Karpas-422 (cell line): Measurements from ENCODE around the gene DUOX1. TPM values are rescaled to one million over a fixed set of nuclear protein-coding genes. Genes with fewer than 3 reads are reported as not detected.

Experiments
- DNase-seq: peaks from one replicate; pipeline ENCODE4 v3.0.0-alpha.2; 2015
- H2AFZ ChIP-seq: fragments of 200-600 bp; sonication (generic); 2 replicates; pipeline ENCODE4 v1.6.1; 2014; ENCODE audit warnings: antibody characterized with exemption, low read length, mixed read lengths
- H3K27ac ChIP-seq: fragments of 200-600 bp; sonication (generic); 2 replicates; pipeline ENCODE4 v1.5.1; 2014; ENCODE audit warnings: mild to moderate bottlenecking, low read length, moderate library complexity
- H3K27me3 ChIP-seq: fragments of 200-600 bp; sonication (generic); 2 replicates; pipeline ENCODE4 v1.6.1; 2014; ENCODE audit warnings: low read length, mixed read lengths
- H3K36me3 ChIP-seq: fragments of 200-600 bp; sonication (generic); 2 replicates; pipeline ENCODE4 v1.6.1; 2014; ENCODE audit warnings: low read length, mixed read lengths; ENCODE audit not compliant: insufficient read depth
- H3K4me1 ChIP-seq: fragments of 200-600 bp; sonication (generic); 2 replicates; pipeline ENCODE4 v1.6.1; 2014; ENCODE audit warnings: mild to moderate bottlenecking, low read length, mixed read lengths
- H3K4me2 ChIP-seq: fragments of 200-600 bp; sonication (generic); 2 replicates; pipeline ENCODE4 v1.6.1; 2014; ENCODE audit warnings: low read length, low read depth, mild to moderate bottlenecking; ENCODE audit not compliant: poor library complexity, severe bottlenecking
- H3K4me3 ChIP-seq: fragments of 200-600 bp; sonication (generic); 2 replicates; pipeline ENCODE4 v1.5.1; 2014; ENCODE audit warnings: mild to moderate bottlenecking, antibody characterized with exemption, low read length, mixed read lengths
- H3K79me2 ChIP-seq: fragments of 200-600 bp; sonication (generic); 2 replicates; pipeline ENCODE4 v1.6.1; 2014; ENCODE audit warnings: mild to moderate bottlenecking, low read length, mixed read lengths
- H3K9ac ChIP-seq: fragments of 200-600 bp; sonication (generic); 2 replicates; pipeline ENCODE4 v1.6.0; 2014; ENCODE audit warnings: low read length
- H3K9me2 ChIP-seq: fragments of 200-600 bp; sonication (generic), shearing (Covaris generic); replicated peaks from 2 replicates; pipeline ENCODE4 v1.6.0; 2014; ENCODE audit warnings: mild to moderate bottlenecking, low read length, moderate library complexity; ENCODE audit not compliant: insufficient read depth
- H3K9me3 ChIP-seq: fragments of 300-700, 200-600 bp; sonication (generic); 2 replicates; pipeline ENCODE4 v1.6.1; 2014; ENCODE audit warnings: low read length, mixed read lengths
- H4K20me1 ChIP-seq: fragments of 200-600 bp; sonication (generic); 2 replicates; pipeline ENCODE4 v1.6.1; 2014; ENCODE audit warnings: mild to moderate bottlenecking, antibody characterized with exemption, low read length, low read depth; ENCODE audit not compliant: insufficient read depth
- total RNA-seq: library from RNA; depleted of rRNA; stranded (reverse); fragments of >200 nt; shearing (Covaris generic); gene quantifications from 2 replicates; pipeline ENCODE4 v1.2.3, GENCODE V29; 2014; ENCODE audit warnings: low replicate concordance

DUOX1 gene
- total RNA-seq, 1 experiment from 2014 or later = not detected

- no peak for DNase-seq
- Histone ChIP-seq H3K27ac (no peak overlapping the region), H3K27me3 (no peaks in the 10 kb centered on the region), H3K79me2 (no peaks in the 10 kb centered on the region), H3K4me1 (no peaks in the 10 kb centered on the region), H4K20me1 (no peaks in the 10 kb centered on the region), H3K4me3 (no peak overlapping the region), H3K9me2 (no peaks in the 10 kb centered on the region), H3K36me3 (no peaks in the 10 kb centered on the region), H2AFZ (no peak overlapping the region), H3K9ac (no peak overlapping the region), H3K9me3 (no peaks in the 10 kb centered on the region), H3K4me2 (no peak overlapping the region)
Observed at GRCh38 chr15:45138814-45139765, 9.3 kb downstream of the DUOX1 start.

- no peaks in the 10 kb centered on the region for H3K27me3 ChIP-seq
- DNase-seq = no peak
- no peaks in the 10 kb centered on the region for H3K4me1 ChIP-seq
- no peak overlapping the region for H2AFZ ChIP-seq
- no peaks in the 10 kb centered on the region for H3K9me2 ChIP-seq
- H3K9me3 ChIP-seq = no peaks in the 10 kb centered on the region
- no peaks in the 10 kb centered on the region for H4K20me1 ChIP-seq
- H3K4me2 ChIP-seq = no peak overlapping the region
- no peak overlapping the region for H3K4me3 ChIP-seq
- H3K79me2 ChIP-seq = no peaks in the 10 kb centered on the region
- no peak overlapping the region for H3K27ac ChIP-seq
- no peaks in the 10 kb centered on the region for H3K36me3 ChIP-seq
- H3K9ac ChIP-seq = no peak overlapping the region
Observed at GRCh38 chr15:45139770-45140169, 10.0 kb downstream of the DUOX1 start.

- Histone ChIP-seq H3K4me3 (no peak overlapping the region), H3K4me1 (no peaks in the 10 kb centered on the region), H3K9ac (no peak overlapping the region), H3K27ac (no peak overlapping the region), H2AFZ (no peak overlapping the region), H3K4me2 (no peak overlapping the region), H3K27me3 (no peaks in the 10 kb centered on the region), H3K9me2 (no peaks in the 10 kb centered on the region), H3K36me3 (no peaks in the 10 kb centered on the region), H3K79me2 (no peaks in the 10 kb centered on the region), H4K20me1 (no peaks in the 10 kb centered on the region), H3K9me3 (no peaks in the 10 kb centered on the region)
- DNase-seq = no peak
Observed at GRCh38 chr15:45140557-45141250, 10.9 kb downstream of the DUOX1 start.

- Histone ChIP-seq H3K27me3 (no peaks in the 10 kb centered on the region), H3K9me3 (no peaks in the 10 kb centered on the region), H3K4me1 (no peaks in the 10 kb centered on the region), H3K9ac (no peak overlapping the region), H3K27ac (no peak overlapping the region), H3K36me3 (no peaks in the 10 kb centered on the region), H3K9me2 (no peaks in the 10 kb centered on the region), H4K20me1 (no peaks in the 10 kb centered on the region), H3K4me2 (no peak overlapping the region), H3K4me3 (no peak overlapping the region), H2AFZ (no peak overlapping the region), H3K79me2 (no peaks in the 10 kb centered on the region)
- DNase-seq = no peak
Observed at GRCh38 chr15:45141386-45141785, 11.6 kb downstream of the DUOX1 start.

- Histone ChIP-seq H2AFZ (no peak overlapping the region), H3K27me3 (no peaks in the 10 kb centered on the region), H3K36me3 (no peaks in the 10 kb centered on the region)
Observed at GRCh38 chr15:45143056-45143455, 13.3 kb downstream of the DUOX1 start.

GRCh38 chr15:45143946-45144345 lies 14.2 kb downstream of the DUOX1 start:
- H3K4me1 ChIP-seq = no peaks in the 10 kb centered on the region

More at GRCh38 chr15:45143056-45143455, 13.3 kb downstream of the DUOX1 start:
- no peak overlapping the region for H3K4me3 ChIP-seq
- DNase-seq = no peak
- H3K9me2 ChIP-seq = no peaks in the 10 kb centered on the region
- no peak overlapping the region for H3K4me2 ChIP-seq
- H3K9me3 ChIP-seq = no peaks in the 10 kb centered on the region
- no peak overlapping the region for H3K27ac ChIP-seq
- H3K79me2 ChIP-seq = no peaks in the 10 kb centered on the region
- no peak overlapping the region for H3K9ac ChIP-seq
- H4K20me1 ChIP-seq = no peaks in the 10 kb centered on the region
- H3K4me1 ChIP-seq = no peaks in the 10 kb centered on the region

GRCh38 chr15:45144775-45145174 lies 15.0 kb downstream of the DUOX1 start:
- no peak for DNase-seq
- Histone ChIP-seq H3K4me3 (no peak overlapping the region), H3K36me3 (no peaks in the 10 kb centered on the region), H3K27me3 (no peaks in the 10 kb centered on the region), H2AFZ (no peak overlapping the region), H3K9me3 (no peaks in the 10 kb centered on the region), H3K9ac (no peak overlapping the region), H3K4me2 (no peak overlapping the region), H3K4me1 (no peaks in the 10 kb centered on the region), H3K79me2 (no peaks in the 10 kb centered on the region), H4K20me1 (no peaks in the 10 kb centered on the region), H3K9me2 (no peaks in the 10 kb centered on the region), H3K27ac (no peak overlapping the region)

More at GRCh38 chr15:45143946-45144345, 14.2 kb downstream of the DUOX1 start:
- H4K20me1 ChIP-seq = no peaks in the 10 kb centered on the region
- H2AFZ ChIP-seq = no peak overlapping the region
- H3K4me2 ChIP-seq = no peak overlapping the region
- H3K9me3 ChIP-seq = no peaks in the 10 kb centered on the region
- H3K9me2 ChIP-seq = no peaks in the 10 kb centered on the region
- no peaks in the 10 kb centered on the region for H3K27me3 ChIP-seq
- H3K4me3 ChIP-seq = no peak overlapping the region
- H3K9ac ChIP-seq = no peak overlapping the region
- no peak overlapping the region for H3K27ac ChIP-seq
- H3K36me3 ChIP-seq = no peaks in the 10 kb centered on the region
- no peaks in the 10 kb centered on the region for H3K79me2 ChIP-seq
- no peak for DNase-seq

- Histone ChIP-seq H3K27me3 (no peaks in the 10 kb centered on the region), H3K9me3 (no peaks in the 10 kb centered on the region), H3K9me2 (no peaks in the 10 kb centered on the region), H3K36me3 (no peaks in the 10 kb centered on the region), H4K20me1 (no peaks in the 10 kb centered on the region), H3K4me3 (no peak overlapping the region), H2AFZ (no peak overlapping the region), H3K4me1 (no peaks in the 10 kb centered on the region), H3K27ac (no peak overlapping the region), H3K79me2 (no peaks in the 10 kb centered on the region), H3K9ac (no peak overlapping the region), H3K4me2 (no peak overlapping the region)
- DNase-seq = no peak
Observed at GRCh38 chr15:45146405-45146804, 16.6 kb downstream of the DUOX1 start.
